Breast epithelium (tissue), 3 donors: ENCODE data around the gene SRRM1.

Experiments used
- CTCF ChIP-seq, 3 donors: fragments of 450-650 bp; IDR thresholded peaks; one replicate each; pipeline ENCODE4 v1.5.1; 2016 to 2017; ENCODE audit warnings: antibody characterized with exemption in 3 of 3, mild to moderate bottlenecking in 3 of 3, moderate library complexity in 3 of 3
- POLR2A ChIP-seq: fragments of 450-650 bp; IDR thresholded peaks from one replicate; pipeline ENCODE4 v1.6.1; 2016; ENCODE audit warnings: antibody characterized with exemption, mild to moderate bottlenecking, moderate library complexity

- TF ChIP-seq CTCF (IDR thresholded peaks at IDR 0.05) (no peak), POLR2A (no peak)
Measured at GRCh38 chr1:24596401-24596880, 46.7 kb upstream of the SRRM1 start.
